GM19025 (cell line): ENCODE data around the gene MET.

Source experiments
- ATAC-seq: cut with Tn5 transposase; IDR thresholded peaks from one replicate; pipeline ENCODE4 v1.9.1; 2021; ENCODE audit warnings: mild to moderate bottlenecking, low read depth, moderate library complexity; ENCODE audit not compliant: unreplicated experiment

The MET gene

DNA sequence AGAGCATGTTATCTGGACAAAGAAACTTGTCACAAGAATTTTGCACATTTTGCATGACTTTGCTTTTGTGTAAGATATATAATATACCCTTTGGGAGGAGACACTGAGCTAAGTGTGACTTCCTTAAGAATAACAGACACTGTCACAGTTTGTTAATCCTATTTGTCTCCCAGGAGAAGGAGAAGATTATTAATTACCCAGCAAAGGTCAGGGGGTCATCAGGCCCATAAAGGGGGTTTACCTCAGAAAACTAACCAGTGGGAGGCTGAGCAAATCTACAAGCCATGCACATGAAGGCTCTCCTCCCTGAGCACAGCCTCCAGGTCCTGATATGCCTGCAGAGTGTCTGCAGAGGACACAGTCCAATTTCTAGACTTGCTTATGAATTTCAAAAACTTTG lies 10.1 kb upstream of the MET start:
- no peak for ATAC-seq

DNA sequence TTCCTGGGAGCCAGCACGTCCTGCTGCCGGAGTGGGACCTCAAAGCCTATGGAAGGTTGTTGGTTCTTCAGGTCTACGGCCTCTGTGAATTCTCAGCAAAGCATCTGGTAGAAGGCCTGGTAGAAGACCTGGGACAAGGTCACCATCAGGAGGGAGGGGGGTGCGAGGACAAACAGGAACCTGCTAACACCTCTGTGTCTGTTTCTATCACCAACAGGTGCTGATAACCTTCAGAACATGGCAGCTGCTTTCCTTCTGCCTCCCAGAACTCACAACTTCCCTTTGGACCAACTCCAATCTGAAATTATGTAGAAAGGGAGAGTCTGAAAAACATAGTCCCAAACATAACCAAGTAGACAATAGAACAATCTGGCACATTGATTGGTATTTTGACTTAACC lies 8.3 kb upstream of the MET start:
- ATAC-seq: no peak

DNA sequence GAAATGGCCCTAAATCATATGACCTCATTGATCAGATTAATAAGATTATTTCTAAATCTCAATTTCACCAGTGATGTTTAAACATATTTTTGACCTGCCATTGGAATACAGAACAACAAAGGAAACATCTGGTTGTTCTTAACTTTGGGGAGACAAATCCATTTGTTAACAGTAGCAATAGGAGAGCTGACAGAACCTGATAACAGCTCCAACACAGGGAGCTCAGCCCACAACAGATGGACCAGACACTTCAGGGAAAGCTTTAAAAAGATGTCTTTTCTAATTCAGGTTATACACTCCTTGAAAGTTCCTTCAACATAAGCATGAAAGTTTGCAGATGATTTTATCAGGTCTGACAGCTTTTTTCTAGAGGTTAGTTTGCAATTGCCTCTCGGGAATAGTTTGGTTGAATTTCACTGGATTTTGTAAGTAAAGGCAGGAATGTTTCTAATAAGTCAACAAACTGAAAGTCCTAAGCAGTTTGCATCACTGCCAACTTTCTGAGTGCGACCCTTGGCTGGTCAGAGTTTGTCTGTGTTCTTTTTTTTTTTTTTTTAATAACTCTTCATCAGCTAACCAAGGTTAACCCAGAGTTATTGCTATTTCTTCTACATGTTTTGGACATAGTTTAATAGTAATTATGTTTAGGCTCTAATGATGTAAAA lies 6.5 kb upstream of the MET start:
- ATAC-seq: no peak

DNA sequence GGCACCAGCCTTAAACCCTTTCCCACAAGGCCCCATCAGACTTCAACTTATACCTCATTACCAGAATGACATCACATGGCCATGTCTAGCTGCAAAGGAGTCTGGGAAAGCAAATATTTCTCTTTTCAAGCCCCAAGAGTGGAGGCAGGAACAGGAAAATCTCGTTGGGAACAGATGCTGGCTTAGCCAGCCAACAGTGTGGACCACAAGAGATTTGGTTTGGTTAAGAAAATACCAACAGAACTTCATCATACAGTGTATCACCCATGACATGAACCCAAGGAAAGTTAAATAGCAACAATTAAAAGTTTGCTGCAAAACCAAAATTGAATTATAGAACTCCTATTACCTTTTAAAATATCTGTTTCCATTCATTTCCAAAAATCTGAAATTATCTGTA lies 2.2 kb upstream of the MET start:
- ATAC-seq: no peak

DNA sequence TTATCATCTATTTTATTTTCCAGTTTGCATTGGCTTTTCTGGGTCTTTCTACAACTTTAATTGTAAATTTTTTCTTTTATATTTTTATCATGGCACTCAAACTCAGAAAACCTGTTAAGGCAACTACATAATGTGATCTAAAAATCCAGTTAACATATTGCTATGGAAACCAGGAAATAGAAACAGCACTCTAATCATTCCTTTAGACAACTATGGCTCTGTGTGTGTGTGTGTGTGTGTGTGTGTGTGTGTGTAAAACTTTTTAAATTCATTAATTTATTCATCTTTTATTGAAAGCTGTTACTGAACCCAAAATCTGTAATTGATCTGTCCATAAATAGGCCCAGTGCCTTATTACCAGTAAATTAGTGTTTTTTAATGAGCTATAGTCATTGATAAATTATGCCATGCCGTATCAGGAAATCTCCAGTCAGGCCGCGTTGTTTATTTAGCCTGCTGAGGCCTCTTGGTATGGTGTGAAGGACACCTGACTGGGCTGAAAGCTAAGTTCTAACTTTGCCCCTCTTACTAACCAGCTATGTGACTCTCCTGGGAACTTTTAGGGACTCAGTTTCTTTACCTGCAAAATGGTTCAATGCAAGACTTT lies 1.5 kb upstream of the MET start:
- no peak for ATAC-seq

DNA sequence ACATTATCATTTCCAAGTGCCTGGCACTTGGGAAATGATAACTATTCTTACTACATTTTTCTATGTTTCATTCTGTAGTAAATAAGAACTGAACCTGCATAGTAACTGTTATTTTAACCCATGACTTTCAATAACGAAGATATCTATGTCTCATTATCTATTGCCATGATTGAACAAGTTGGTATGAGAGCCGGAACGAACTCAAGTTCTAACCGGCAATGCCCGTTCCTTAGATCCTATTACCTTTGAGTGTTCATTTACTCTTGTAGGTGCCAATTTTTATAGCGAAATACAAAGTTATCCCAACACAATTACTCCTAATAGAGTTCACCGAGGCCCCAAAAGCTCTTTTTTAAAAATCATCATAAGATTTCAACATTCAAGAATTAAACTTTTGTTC lies 885 bp upstream of the MET start:
- ATAC-seq: no peak

DNA sequence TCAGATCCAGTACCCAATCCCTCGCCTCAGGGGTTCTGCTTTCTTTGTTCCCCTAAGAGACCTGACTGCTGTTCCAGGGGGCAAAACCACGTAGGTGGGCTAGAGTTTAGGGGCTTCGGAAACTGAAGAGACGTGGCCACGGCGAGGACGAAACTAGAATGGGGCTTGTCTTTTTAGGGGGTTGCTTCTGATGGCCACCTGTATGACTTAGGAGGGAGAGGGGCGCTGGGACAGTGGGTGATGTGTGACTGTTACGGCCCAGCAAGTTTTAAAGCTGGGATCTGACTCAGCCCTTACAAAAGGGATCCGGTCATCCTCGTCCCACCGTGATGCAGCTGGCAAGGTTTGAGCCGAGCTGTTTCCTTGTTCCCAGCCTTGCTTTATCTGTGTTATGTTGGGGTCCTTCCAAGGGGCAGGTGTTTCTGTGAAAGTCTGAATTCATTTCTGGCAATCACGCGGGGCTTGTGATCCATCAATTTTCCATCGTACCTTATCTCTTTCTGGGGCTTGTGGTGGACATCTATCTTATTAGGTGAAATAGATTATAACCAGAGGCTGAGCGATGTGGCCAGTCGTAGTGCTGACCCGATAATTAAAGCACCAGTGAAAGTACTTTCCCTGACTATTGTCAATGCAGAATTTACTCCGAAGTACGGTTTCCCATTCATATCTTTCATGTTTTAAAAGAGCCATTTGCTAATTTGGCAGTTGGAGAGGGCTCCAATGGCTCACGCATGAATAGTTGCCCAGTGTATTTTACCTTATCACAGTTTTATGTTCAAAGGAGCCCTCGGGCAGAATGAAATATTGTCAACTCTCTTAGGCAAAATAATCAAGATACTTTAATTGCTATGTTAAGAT lies 830 bp downstream of the MET start:
- no peak for ATAC-seq

DNA sequence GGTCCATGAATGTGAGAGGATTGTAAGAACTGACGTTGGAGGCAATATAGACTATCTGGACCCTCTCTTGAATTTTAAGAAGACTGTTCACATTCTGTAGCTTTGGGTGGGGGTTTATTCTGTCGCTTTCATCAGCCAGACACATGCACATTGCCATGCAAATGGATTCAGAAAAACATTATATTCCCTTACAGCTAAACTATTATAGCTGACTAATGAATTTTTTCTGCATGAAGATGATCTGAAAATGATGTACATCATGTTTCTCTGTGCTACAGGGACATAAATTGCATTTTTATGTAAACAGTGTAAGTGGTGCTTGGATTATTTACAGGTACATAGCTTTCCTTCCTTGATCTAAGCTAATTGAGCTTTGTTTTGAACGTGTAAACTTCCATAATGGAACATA lies 1.5 kb downstream of the MET start:
- no peak for ATAC-seq

DNA sequence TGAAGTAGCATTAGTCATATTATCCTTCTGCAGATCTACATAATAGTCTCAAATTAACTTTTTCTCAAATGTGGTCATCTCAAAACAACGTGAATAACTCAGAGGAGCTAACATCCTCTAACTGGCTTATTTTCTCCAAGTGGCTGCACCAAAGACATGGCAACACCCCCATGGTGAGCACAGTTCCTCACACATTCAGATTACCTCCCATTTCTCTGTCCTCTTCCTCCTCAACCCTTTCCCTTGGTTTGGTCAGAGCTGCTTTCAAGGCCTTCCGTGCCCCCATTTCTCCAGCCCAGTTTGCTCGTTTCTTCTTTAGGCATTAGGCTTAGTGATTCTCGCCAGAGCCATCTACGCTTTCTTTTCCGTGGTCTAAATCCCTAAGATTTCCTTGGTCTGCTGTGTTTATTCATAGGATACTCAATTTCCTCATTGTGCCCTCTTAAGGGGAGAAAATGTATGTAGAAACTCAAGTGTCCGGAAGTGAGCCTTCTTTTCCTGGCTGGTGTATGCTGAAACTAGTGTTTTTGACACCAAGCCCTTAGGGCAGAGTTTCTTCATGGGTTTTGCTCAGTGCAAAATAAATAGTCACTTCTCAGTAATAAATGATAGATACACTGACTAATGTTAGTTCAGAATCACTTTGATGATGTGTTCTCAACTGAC lies 2.6 kb downstream of the MET start:
- no peak for ATAC-seq

DNA sequence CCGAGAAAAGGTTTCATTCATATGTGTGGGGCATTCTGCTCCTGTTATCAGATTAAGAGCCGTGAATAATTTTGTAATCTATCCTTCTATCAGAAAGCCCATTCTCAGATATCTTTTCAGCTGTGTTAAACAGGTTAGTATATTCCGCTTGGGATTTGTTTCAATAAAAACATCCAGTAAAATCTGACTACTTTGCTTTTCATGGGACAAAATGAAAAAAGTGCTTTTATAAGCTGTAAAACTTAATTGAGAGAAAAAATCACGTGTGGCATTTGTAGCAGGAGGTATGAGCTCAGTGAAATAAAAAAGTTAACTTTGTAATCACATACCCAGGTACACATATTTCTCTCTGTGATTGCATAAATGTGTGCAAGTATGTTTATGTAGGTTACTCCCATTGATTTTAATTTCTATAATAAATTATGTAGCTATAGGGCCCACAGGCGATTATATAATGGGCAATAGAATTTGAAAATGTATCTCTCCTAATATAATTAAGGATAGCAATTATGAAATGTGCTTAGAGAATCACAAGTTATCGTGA lies 3.9 kb downstream of the MET start:
- ATAC-seq: no peak

DNA sequence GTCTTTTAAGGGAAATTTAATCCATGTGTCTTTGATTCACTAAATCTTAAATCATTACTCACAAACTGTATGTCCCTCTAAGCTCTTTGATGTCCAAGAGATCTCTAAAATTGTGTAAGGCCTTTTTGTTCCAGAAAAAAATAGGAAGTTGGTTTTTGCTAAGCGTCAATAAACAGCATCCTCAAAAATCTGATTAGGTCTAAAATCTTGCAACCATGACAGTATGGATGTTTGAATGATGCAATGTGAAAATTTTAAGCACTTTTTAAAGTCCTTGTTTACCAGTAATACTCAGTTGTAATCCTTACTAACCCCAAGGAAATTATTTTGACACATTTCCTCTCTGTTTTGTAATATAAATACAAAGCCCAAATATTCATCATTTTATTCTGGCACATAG lies 6.8 kb downstream of the MET start:
- ATAC-seq: no peak

DNA sequence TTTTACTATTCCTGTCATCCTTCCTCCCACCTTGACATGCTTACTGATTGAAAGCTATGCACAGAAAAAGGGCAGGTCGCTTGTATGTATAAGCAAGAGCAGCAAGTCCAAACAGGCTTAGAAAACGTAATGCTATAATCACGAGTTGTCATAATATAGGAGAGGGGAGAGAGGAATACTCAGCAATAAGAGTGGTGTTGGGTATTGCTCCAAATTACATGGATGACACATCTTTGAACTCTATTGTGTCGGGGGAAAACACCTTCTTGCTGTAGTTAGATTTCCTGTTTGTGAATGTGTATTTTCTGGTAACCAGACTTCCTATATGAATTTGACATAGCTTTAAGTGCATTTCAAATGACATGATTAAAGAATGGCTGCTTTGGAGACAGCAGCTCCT lies 7.5 kb downstream of the MET start:
- ATAC-seq: no peak

DNA sequence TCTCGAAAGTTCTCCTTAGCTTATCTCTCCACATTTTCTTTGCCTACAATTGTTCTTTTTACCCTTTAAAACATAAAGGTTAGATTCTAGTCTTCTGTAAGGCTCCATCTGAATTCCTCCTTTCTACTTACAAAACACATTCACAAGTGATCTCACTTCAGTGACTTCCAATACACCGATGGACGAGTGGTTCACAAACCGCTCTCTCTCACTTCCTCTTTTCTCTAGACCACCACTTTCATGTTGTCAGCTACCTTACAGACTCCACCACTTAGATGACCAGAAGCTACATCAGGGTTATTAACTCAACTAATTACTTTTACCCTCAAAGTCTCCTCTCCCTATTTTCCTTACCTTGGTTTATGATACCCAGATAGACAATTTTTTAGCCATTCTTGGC lies 11.8 kb downstream of the MET start:
- peak; percentile 100 for ATAC-seq

DNA sequence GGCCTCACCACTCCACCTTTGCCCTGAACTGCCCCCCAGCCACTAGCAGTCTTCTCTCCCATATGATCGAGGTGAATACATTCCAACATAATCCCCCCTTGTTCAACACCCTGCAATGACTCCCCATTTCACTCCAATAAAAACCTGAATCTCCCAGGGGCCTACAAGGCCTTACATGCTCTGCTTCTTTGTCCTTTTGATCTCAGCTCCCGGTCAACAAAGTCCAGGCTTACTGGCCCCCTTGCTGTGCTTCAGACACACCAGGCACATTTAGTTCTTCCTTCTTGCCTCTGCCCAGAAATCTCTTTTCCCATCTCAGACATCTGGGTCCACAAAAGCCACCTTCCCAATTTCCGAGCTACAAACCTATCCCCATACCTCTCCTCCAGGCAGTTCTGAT lies 14.0 kb downstream of the MET start:
- ATAC-seq: no peak

DNA sequence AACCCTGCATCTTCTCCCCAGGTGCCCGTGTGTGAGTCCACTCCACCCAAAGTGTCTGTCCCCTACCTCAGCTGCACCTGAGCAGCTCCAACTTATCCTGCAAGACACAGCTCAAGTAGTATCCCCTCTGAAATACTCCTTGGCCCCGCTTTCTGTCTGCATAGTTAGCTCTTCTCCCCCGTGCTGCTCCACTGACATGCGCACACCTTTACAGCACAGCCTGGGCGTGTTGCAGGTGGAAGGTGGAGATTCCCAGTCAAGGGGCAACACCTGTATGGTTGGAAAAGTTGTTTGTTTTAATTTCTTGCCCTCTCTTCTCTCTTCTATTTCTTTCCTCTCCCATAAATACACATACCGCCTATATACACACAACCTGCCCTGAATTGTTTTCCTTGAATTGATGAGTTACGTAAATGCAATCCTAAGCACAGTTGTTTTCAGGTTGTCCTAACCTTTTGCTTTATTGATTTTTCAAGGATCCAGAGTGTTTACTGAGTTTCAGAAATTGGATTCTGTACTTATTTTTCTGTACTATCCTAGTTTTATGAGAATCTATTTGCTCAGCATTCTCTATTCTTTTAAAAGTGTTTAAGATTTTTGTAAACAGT lies 14.9 kb downstream of the MET start:
- ATAC-seq: no peak

DNA sequence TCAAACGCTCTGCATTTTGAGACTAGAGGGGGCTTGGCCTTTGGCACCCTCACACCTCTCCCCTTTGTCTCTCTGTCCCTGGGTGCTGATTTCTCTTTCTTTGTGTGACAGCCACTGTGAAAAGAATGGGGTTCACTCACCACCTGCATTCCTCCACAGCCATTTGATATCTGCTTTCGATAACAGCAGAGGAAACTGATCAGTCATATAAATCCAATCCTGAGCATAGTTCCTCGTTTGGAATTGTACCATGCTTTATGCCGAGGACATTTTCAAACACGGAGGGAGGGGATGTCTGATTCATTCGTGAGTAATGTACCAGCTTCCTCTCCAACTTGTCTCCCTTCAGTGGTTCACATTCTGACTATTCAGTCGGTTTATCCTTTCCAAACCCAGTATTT lies 15.8 kb downstream of the MET start:
- no peak for ATAC-seq

DNA sequence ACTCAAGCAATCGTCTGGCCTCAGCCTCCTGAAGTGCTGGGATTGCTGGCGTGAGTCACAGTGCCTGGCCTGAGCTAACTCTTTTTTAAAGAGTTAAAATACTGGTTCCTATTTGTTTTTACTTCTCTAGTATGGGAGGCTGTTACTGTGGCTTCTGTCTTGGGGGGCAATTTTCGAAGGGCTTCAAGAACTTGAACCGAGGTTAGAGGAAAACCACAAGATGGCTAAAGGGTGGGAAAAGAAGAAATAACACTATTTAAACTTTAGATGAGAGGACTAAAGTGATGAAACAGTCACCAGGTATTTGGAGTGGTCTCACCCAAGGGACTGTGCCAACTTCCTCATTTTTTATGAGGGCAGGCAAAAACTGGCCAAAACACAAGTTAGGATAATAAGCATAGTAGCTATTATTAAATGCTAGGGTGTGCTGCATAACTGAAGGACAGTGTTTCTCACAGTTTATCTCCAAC lies 17.8 kb downstream of the MET start:
- no peak for ATAC-seq

DNA sequence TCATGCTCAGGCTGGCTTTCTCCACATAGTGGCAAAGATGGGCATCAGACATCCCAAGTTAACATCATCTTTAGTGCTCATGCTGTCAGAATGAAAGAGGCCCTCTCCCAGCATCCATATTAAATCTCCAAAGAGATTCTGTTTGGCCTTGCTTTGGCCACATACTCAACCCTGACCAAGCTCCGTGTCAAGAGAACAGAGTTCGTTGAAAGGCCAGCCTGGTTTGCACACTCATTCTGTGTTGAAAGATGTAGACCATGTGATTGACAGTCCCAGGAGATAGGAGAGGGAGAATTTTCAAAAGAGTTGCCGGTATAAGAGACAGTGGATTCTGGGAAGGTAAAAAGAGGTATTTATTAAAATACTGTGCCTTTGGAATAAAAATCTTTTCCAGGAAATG lies 19.7 kb downstream of the MET start:
- ATAC-seq: no peak

DNA sequence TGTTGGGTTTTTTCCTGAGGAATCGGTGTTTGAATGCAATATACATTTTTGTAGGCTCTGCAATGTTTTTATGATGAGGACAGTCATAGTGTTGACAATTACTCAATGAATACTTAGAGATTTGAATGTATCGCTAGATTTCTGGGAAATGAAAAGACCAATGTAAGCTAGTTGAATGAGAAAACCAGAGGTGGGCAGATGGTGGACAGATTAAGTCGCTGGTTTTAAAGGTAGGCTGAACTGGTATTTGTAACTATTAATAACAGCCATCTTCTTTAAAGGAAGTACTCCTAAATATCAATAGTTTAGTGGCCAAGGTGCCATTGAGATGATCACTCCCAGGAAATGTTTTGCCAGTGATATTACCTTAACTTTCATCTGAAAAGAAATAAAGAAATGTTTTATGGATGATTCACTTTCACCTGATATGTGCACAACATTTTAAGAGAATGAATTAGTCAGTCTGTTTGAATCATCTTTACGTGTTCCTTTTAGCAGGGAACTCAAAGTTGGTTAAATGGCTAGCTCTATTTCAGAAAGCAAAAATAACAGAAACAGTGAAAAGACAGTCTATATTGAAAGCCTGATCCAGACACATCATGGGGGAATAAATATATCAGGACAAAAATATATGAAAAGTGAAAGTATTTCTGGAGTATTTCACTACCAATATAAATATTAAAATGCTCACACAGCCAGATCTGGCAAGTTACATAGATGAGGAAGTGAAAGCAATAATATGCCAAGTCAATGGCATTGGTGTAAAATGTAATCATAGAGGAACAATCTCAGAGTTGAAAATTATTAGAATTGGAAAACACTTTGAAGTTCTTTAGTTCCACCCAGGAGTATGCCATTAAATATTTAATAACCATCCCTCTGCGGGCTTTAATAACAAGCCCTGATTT lies 20.7 kb downstream of the MET start:
- no peak for ATAC-seq
